GM19043 (cell line): ENCODE data around the gene MVP.
"Not testable (repeated sequence)": the region's sequence is repeated elsewhere in the genome, so short reads cannot be mapped to it uniquely, and the experiment has no call there.

Source experiments
- ATAC-seq: cut with Tn5 transposase; IDR thresholded peaks from one replicate; pipeline ENCODE4 v1.9.1; 2021; ENCODE audit warnings: low read depth; ENCODE audit not compliant: unreplicated experiment

The MVP gene

GRCh38 chr16:29814592-29814991 is 5.7 kb upstream of the MVP start:
- ATAC-seq = no peak

GRCh38 chr16:29815032-29815721 is 5.1 kb upstream of the MVP start:
- no peak for ATAC-seq

GRCh38 chr16:29815793-29816693 is 4.2 kb upstream of the MVP start, which contains the start of gene PAGR1:
PAGR1 (plus strand) TSS chr16:29816152; CDS start chr16:29816526, 374 bp downstream.
- peak; percentile 44 for ATAC-seq

GRCh38 chr16:29816694-29817441 is 3.4 kb upstream of the MVP start:
- peak; percentile 3 for ATAC-seq

GRCh38 chr16:29818082-29818481 is 2.2 kb upstream of the MVP start:
- no peak for ATAC-seq

GRCh38 chr16:29819506-29819905 is 756 bp upstream of the MVP start:
- no peak for ATAC-seq

- ATAC-seq = no peak
Observed at GRCh38 chr16:29820730-29821642, 724 bp downstream of the MVP start.

- ATAC-seq = no peak
Observed at GRCh38 chr16:29821643-29822115, 1.4 kb downstream of the MVP start.

- ATAC-seq = no peak
Observed at GRCh38 chr16:29824589-29825144, 4.4 kb downstream of the MVP start.

GRCh38 chr16:29825145-29826044 is 5.1 kb downstream of the MVP start:
- ATAC-seq = no peak

GRCh38 chr16:29826342-29826695 is 6.1 kb downstream of the MVP start:
- no peak for ATAC-seq

GRCh38 chr16:29830774-29831173 is 10.5 kb downstream of the MVP start:
- no peak for ATAC-seq

GRCh38 chr16:29831490-29831889 is 11.2 kb downstream of the MVP start:
- no peak for ATAC-seq

- ATAC-seq = not testable (repeated sequence)
Observed at GRCh38 chr16:29833219-29833618, 13.0 kb downstream of the MVP start.

GRCh38 chr16:29834079-29834478 is 13.8 kb downstream of the MVP start:
- no peak for ATAC-seq

GRCh38 chr16:29835926-29836325 is 15.7 kb downstream of the MVP start:
- no peak for ATAC-seq

- no peak for ATAC-seq
Observed at GRCh38 chr16:29836623-29837022, 16.4 kb downstream of the MVP start.

GRCh38 chr16:29837841-29838240 is 17.6 kb downstream of the MVP start:
- ATAC-seq = no peak

GRCh38 chr16:29839822-29840221 is 19.6 kb downstream of the MVP start:
- no peak for ATAC-seq
